ENCODE data around the gene FOLH1. TPM values are rescaled to one million over a fixed set of nuclear protein-coding genes. Genes with fewer than 3 reads are reported as not detected.
"Not testable (repeated sequence)": the region's sequence is repeated elsewhere in the genome, so short reads cannot be mapped to it uniquely, and the experiment has no call there.

FOLH1 gene
- total RNA-seq = not detected in 3 replicates

DNA sequence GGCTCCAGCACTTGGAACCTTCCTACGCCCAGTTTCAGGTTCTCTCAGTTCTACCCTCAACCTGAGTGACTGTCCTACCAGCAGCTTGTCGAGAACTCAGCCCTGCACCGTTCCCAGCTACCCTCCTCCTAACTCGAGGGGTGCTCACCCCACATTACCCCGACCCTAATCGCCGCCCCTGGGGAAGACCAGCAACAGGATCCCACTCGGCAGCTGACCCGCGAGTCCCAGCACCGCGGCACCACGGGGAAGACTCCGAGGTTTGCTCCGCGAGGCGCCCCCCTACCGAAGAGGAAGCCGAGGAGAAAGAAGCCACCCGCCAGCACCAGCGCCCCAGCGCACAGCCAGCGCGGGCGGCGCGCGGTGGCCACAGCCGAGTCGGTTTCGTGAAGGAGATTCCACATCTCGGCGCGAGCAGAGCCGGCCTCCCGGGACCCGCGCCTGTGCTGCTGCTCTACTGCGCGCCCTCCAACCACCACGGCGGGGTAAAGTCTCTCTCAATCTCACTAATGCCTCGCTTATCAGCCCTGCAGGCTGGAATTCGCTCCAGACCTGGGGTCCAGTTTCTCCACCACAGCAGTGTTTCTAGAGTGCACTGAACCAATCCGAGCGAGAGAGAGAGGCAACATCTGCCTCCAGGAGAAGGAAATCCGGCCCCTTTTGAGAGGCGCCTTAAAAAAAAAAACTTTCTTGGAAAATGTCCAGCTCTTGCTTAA, at the start of gene FOLH1:
FOLH1 (minus strand) TSS at position 597 of the 716 bp plus-strand sequence; CDS start at position 404, 193 bp downstream.
- Mint-ChIP-seq H3K4me1 (no peaks in the 10 kb centered on the region), H3K4me3 (no peak within 1 kb of the TSS), H3K27ac (no peak within 1 kb of the TSS), H3K36me3 (no peaks in the 10 kb centered on the region), H3K27me3 (ENCODE audit: low read depth) (no peaks in the 10 kb centered on the region), H3K9me3 (peaks cover 44% of the 10 kb centered on the region)
- DNase-seq (ENCODE audit: low spot score in 2 of 2, unreplicated experiment in 2 of 2) = no peak
- TF ChIP-seq, protein P1, sequence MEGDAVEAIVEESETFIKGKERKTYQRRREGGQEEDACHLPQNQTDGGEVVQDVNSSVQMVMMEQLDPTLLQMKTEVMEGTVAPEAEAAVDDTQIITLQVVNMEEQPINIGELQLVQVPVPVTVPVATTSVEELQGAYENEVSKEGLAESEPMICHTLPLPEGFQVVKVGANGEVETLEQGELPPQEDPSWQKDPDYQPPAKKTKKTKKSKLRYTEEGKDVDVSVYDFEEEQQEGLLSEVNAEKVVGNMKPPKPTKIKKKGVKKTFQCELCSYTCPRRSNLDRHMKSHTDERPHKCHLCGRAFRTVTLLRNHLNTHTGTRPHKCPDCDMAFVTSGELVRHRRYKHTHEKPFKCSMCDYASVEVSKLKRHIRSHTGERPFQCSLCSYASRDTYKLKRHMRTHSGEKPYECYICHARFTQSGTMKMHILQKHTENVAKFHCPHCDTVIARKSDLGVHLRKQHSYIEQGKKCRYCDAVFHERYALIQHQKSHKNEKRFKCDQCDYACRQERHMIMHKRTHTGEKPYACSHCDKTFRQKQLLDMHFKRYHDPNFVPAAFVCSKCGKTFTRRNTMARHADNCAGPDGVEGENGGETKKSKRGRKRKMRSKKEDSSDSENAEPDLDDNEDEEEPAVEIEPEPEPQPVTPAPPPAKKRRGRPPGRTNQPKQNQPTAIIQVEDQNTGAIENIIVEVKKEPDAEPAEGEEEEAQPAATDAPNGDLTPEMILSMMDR (IDR thresholded peaks at IDR 0.05; ENCODE audit: unreplicated experiment) = no peak

GRCh38 chr11:49255148-49255547, 46.7 kb upstream of the FOLH1 start:
- not testable (repeated sequence) for H3K4me1 Mint-ChIP-seq; H3K27ac Mint-ChIP-seq; H3K36me3 Mint-ChIP-seq; H3K4me3 Mint-ChIP-seq; DNase-seq (ENCODE audit: low spot score in 2 of 2, unreplicated experiment in 2 of 2); H3K27me3 Mint-ChIP-seq (ENCODE audit: low read depth); H3K9me3 Mint-ChIP-seq

- not testable (repeated sequence) for DNase-seq (ENCODE audit: low spot score in 2 of 2, unreplicated experiment in 2 of 2); H3K27me3 Mint-ChIP-seq (ENCODE audit: low read depth); H3K4me3 Mint-ChIP-seq; H3K4me1 Mint-ChIP-seq; H3K27ac Mint-ChIP-seq; H3K36me3 Mint-ChIP-seq; H3K9me3 Mint-ChIP-seq
Observed at GRCh38 chr11:49251212-49251611, 42.8 kb upstream of the FOLH1 start.

DNA sequence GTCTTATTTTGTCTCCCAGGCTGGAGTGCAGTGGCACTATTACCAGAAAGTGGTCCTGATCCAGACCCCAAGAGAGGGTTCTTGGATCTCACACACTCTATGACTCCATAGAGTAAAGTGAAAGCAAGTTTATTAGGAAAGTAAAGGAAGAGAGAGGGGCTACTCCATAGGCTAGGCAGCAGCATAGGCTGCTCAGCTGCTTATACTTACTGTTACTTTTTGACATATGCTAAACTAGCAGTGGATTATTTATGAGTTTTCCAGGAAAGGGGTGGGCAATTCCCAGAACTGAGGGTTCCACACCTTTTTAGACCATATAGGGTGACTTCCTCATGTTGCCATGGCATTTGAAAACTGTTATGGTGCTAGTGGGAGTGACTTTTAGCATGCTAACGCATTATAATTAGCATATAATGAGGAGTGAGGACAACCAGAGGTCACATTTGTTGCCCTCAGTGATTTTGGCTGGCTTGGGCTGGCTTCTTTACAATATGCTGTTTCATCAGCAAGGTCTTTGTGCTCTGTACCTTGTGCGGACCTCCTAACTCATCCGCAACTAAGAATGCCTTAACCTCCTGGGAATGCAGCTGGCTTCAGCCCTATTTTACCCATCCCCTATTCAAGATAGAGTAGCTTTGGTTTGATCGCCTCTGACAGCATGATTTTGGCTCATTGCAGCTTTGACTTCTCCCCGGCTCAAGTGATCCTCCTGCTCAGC, 42.2 kb upstream of the FOLH1 start:
- H3K36me3 Mint-ChIP-seq; H3K4me3 Mint-ChIP-seq; H3K4me1 Mint-ChIP-seq; H3K27ac Mint-ChIP-seq; DNase-seq (ENCODE audit: low spot score in 2 of 2, unreplicated experiment in 2 of 2); H3K27me3 Mint-ChIP-seq (ENCODE audit: low read depth); H3K9me3 Mint-ChIP-seq: not testable (repeated sequence)

DNA sequence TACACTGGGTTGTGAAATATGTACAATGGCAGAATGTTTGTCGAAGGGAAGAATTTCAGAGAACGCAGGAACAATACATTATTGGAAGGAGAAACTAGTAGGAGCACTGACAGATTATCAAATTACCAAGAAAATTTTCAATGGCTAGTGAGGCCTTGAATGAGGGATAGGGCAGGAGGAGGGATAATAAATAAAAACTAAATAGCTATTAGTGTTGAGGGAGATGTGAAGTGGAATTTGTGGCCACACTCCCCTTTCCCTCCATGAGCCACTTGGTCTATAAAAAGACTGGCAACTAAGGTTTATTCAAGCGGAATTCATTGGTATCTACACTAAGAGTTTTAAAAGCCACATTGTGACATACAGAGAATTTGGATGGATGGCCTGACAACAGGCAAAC, 41.0 kb upstream of the FOLH1 start:
- H3K4me3 Mint-ChIP-seq; H3K36me3 Mint-ChIP-seq; H3K27ac Mint-ChIP-seq; H3K4me1 Mint-ChIP-seq; DNase-seq (ENCODE audit: low spot score in 2 of 2, unreplicated experiment in 2 of 2); H3K27me3 Mint-ChIP-seq (ENCODE audit: low read depth); H3K9me3 Mint-ChIP-seq: not testable (repeated sequence)

DNA sequence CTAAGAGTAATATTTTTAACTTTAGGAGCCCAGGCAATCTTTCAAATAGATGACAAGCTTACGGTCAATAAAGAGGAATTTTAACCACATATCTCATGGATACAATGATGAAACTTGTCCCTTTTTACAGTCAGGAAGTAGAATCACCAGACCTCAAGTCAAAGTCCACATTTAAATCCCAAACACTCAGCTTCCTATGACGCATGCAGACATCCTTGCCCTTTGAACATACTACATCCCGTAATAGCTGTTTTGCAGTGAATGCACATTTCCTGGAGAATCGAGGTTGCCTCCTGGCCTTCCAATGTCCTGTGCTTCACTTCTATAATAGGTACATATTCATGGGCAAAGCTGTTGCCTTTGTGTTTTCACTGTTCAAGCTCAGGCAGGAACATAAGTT, 25.3 kb upstream of the FOLH1 start:
- not testable (repeated sequence) for H3K27ac Mint-ChIP-seq; DNase-seq (ENCODE audit: low spot score in 2 of 2, unreplicated experiment in 2 of 2); H3K36me3 Mint-ChIP-seq; H3K4me1 Mint-ChIP-seq; H3K9me3 Mint-ChIP-seq; H3K27me3 Mint-ChIP-seq (ENCODE audit: low read depth); H3K4me3 Mint-ChIP-seq

DNA sequence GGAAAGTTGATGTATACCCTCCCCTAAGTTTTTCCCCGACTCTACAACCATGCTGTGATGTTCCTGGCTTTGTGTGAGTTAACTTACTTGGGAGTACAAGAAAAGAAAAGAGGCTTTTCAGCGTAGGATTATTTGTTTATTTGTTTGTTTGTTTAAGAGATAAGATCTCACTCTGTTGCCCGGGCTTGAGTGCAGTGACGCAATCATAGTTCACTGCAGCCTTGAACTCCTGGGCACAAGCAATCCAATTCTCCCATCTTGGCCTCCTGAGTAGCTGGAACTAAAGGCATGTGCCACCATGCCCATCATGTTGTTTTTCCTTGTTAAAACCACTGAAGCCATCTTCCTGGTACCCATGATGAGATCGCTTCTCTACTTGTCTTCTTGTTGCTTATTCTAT, 24.6 kb upstream of the FOLH1 start:
- not testable (repeated sequence) for H3K4me1 Mint-ChIP-seq; DNase-seq (ENCODE audit: low spot score in 2 of 2, unreplicated experiment in 2 of 2); H3K4me3 Mint-ChIP-seq; H3K27ac Mint-ChIP-seq; H3K9me3 Mint-ChIP-seq; H3K36me3 Mint-ChIP-seq; H3K27me3 Mint-ChIP-seq (ENCODE audit: low read depth)

DNA sequence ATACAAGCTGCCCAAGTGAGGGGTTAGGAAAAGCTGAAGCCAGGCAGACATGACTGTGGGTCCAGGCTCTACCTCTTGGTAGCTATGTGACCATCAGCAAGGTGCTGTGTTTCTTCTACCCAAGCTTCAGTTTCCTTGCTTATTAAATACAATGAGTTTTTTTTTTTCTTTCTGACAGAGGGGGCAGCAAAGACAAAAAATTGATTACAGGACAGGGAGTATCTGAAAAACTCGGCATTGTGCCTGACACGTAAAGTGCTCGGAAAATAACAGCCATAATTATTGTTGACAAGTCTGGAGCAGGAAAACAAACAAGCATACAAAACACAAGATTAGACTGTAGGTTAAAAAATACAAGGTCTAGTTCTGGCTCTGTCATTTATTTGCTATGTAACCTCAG, 23.3 kb upstream of the FOLH1 start:
- not testable (repeated sequence) for H3K4me3 Mint-ChIP-seq; H3K36me3 Mint-ChIP-seq; H3K9me3 Mint-ChIP-seq; H3K27ac Mint-ChIP-seq; H3K4me1 Mint-ChIP-seq; H3K27me3 Mint-ChIP-seq (ENCODE audit: low read depth); DNase-seq (ENCODE audit: low spot score in 2 of 2, unreplicated experiment in 2 of 2)

- H3K4me1 Mint-ChIP-seq; H3K27me3 Mint-ChIP-seq (ENCODE audit: low read depth); H3K4me3 Mint-ChIP-seq; DNase-seq (ENCODE audit: low spot score in 2 of 2, unreplicated experiment in 2 of 2); H3K27ac Mint-ChIP-seq; H3K36me3 Mint-ChIP-seq; H3K9me3 Mint-ChIP-seq: not testable (repeated sequence)
Observed at GRCh38 chr11:49230534-49230933, 22.1 kb upstream of the FOLH1 start.

DNA sequence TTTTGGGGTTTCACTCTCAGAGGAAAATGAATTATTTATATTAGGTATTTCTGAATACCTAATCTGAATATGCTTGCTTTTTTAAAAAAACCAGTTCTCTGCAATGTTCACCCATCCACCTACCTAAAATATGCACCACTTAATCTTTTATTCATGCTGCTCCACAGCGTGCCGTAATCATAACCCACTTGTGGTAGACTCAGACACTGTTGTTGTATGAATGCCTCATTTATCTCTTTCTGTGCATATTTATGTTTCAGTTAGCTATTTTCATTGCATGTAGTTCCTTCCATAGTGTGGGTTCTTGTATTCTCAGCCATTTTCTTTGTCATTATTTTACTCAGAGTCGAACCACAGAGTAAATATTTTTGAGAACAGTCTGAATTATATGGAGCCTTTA, 21.6 kb upstream of the FOLH1 start:
- not testable (repeated sequence) for H3K4me1 Mint-ChIP-seq; H3K27me3 Mint-ChIP-seq (ENCODE audit: low read depth); H3K36me3 Mint-ChIP-seq; H3K9me3 Mint-ChIP-seq; H3K27ac Mint-ChIP-seq; DNase-seq (ENCODE audit: low spot score in 2 of 2, unreplicated experiment in 2 of 2); H3K4me3 Mint-ChIP-seq

GRCh38 chr11:49229136-49229535, 20.7 kb upstream of the FOLH1 start:
- not testable (repeated sequence) for DNase-seq (ENCODE audit: low spot score in 2 of 2, unreplicated experiment in 2 of 2); H3K27ac Mint-ChIP-seq; H3K4me3 Mint-ChIP-seq; H3K4me1 Mint-ChIP-seq; H3K36me3 Mint-ChIP-seq; H3K9me3 Mint-ChIP-seq; H3K27me3 Mint-ChIP-seq (ENCODE audit: low read depth)

GRCh38 chr11:49225255-49225785, 16.9 kb upstream of the FOLH1 start:
- H3K4me3 Mint-ChIP-seq; H3K4me1 Mint-ChIP-seq; H3K27ac Mint-ChIP-seq; H3K36me3 Mint-ChIP-seq; H3K9me3 Mint-ChIP-seq; DNase-seq (ENCODE audit: low spot score in 2 of 2, unreplicated experiment in 2 of 2); H3K27me3 Mint-ChIP-seq (ENCODE audit: low read depth): not testable (repeated sequence)

All from mesothelial cell of epicardium (in vitro differentiated cells).